GM12878 (cell line): Measurements from ENCODE around the gene PDE11A. TPM values are rescaled to one million over a fixed set of nuclear protein-coding genes. Genes with fewer than 3 reads are reported as not detected.

ENCODE experiments used
- ATAC-seq: fragments of 200-7000 bp; cut with Tn5 transposase; 3 replicates; pipeline ENCODE4 v1.9.1; 2020; ENCODE audit warnings: mild to moderate bottlenecking, moderate library complexity
- BruUV-seq: library from RNA; stranded (reverse); fragments of 400-500 nt; replicated peaks from 2 replicates; lab custom pipeline; 2021; lab: Mats Ljungman, UMichigan
- CTCF ChIA-PET: fragments of 300-600 bp; sonication (Branson Sonifier 250); formaldehyde crosslinking; extraction: SDS; loops from one replicate; lab custom pipeline; 2021; ENCODE audit warnings: inconsistent platforms; lab: Yijun Ruan, JAX
- POLR2A ChIA-PET: fragments of 350-600 bp; formaldehyde crosslinking; extraction: SDS; loops from one replicate; lab custom pipeline; 2021; ENCODE audit warnings: inconsistent platforms; lab: Charles Lee
- RAD21 ChIA-PET: fragments of 300-600 bp; sonication (Branson Sonifier 250); formaldehyde crosslinking; loops from one replicate; lab custom pipeline; 2023; ENCODE audit warnings: antibody characterized with exemption; ENCODE audit not compliant: unreplicated experiment; lab: Charles Lee
- SMC1A ChIA-PET: fragments of 300-600 bp; sonication (Branson Sonifier 250); formaldehyde crosslinking; loops from one replicate; lab custom pipeline; 2023; ENCODE audit not compliant: unreplicated experiment, uncharacterized antibody; lab: Charles Lee
- DNase-seq: peaks from one replicate; pipeline ENCODE4 v3.0.0-alpha.2; 2011; ENCODE audit warnings: low read depth, low spot score
- FAIRE-seq: peaks from 3 replicates; lab custom pipeline; 2011; peaks lifted over from hg19 to GRCh38; lab: Jason Lieb, UNC
- H2AFZ ChIP-seq: 2 replicates; pipeline ENCODE4 v1.6.0; 2011; ENCODE audit warnings: low read depth, low read length, control low read depth; ENCODE audit not compliant: control insufficient read depth
- H3K27ac ChIP-seq: 2 replicates; pipeline ENCODE4 v1.5.1; 2011; ENCODE audit warnings: control low read depth; ENCODE audit not compliant: control insufficient read depth, insufficient read depth
- H3K27me3 ChIP-seq, 2 experiments: replicated peaks in 1 of 2; 2 replicates each; pipeline versions ENCODE4 v1.6.0 to v1.6.1; 2011; ENCODE audit warnings: low read length in 1 of 2; ENCODE audit not compliant: control insufficient read depth in 2 of 2, insufficient read depth in 2 of 2
- H3K36me3 ChIP-seq, 2 experiments: 2 replicates each; pipeline ENCODE4 v1.5.1; 2011; ENCODE audit warnings: low read length in 1 of 2; ENCODE audit not compliant: control insufficient read depth in 2 of 2, insufficient read depth in 2 of 2
- H3K4me1 ChIP-seq: 2 replicates; pipeline ENCODE4 v1.6.1; 2011; ENCODE audit warnings: mild to moderate bottlenecking, low read length, moderate library complexity, mixed read lengths; ENCODE audit not compliant: control insufficient read depth, insufficient read depth
- H3K4me2 ChIP-seq: 2 replicates; pipeline ENCODE4 v1.6.0; 2011; ENCODE audit warnings: control low read depth; ENCODE audit not compliant: control insufficient read depth, insufficient read depth
- H3K4me3 ChIP-seq: fragments of 200-600 bp; sonication (generic); 2 replicates; pipeline ENCODE4 v1.5.1; 2016
- H3K79me2 ChIP-seq: 2 replicates; pipeline ENCODE4 v1.6.0; 2011; ENCODE audit warnings: low read length; ENCODE audit not compliant: control insufficient read depth, insufficient read depth
- H3K9ac ChIP-seq: 2 replicates; pipeline ENCODE4 v1.8.0; 2011; ENCODE audit warnings: low read length, control low read depth, mixed read lengths; ENCODE audit not compliant: control insufficient read depth, insufficient read depth
- H3K9me3 ChIP-seq: replicated peaks from 3 replicates; pipeline ENCODE4 v1.5.1; 2011; ENCODE audit warnings: mild to moderate bottlenecking, low read length; ENCODE audit not compliant: control insufficient read depth, insufficient read depth
- H4K20me1 ChIP-seq: 2 replicates; pipeline ENCODE4 v1.6.0; 2011; ENCODE audit not compliant: control insufficient read depth, insufficient read depth
- BHLHE40 ChIP-seq, 2 experiments: fragments of 450-650 bp in 1 of 2; IDR thresholded peaks; 2 replicates each; pipeline ENCODE4 v1.6.1; 2011 to 2017; ENCODE audit warnings: low read depth in 2 of 2, borderline replicate concordance in 1 of 2, improper control_type of control experiment in 1 of 2, low read length in 1 of 2, mild to moderate bottlenecking in 1 of 2
- CHD1 ChIP-seq: IDR thresholded peaks from 2 replicates; pipeline ENCODE4 v1.6.1; 2012; ENCODE audit warnings: low read depth, low read length, improper control_type of control experiment
- CHD2 ChIP-seq: IDR thresholded peaks from 2 replicates; pipeline ENCODE4 v1.6.1; 2011; ENCODE audit warnings: low read depth, low read length, improper control_type of control experiment, borderline replicate concordance
- CREM ChIP-seq: IDR thresholded peaks from 2 replicates; pipeline ENCODE4 v1.6.1; 2014; ENCODE audit warnings: antibody characterized with exemption, low read depth
- EGR1 ChIP-seq, 2 experiments: IDR thresholded peaks; 1 replicate in 1 of 2; 2 replicates in 1 of 2; pipeline ENCODE4 v1.6.1; 2011 to 2012; ENCODE audit warnings: low read depth in 2 of 2, low read length in 2 of 2, borderline replicate concordance in 1 of 2, mild to moderate bottlenecking in 1 of 2, moderate library complexity in 1 of 2
- GATAD2B ChIP-seq: fragments of 450-650 bp; conservative IDR thresholded peaks from 2 replicates; pipeline ENCODE4 v1.6.1; 2017; ENCODE audit warnings: low read depth, mild to moderate bottlenecking, moderate library complexity
- HCFC1 ChIP-seq: fragments of 150-350 bp; IDR thresholded peaks from 2 replicates; pipeline ENCODE4 v1.6.1; 2014; ENCODE audit warnings: low read length
- HDAC6 ChIP-seq: fragments of 200-600 bp; sonication (generic); IDR thresholded peaks from one replicate; pipeline ENCODE4 v1.8.0; 2017; ENCODE audit warnings: antibody characterized with exemption; ENCODE audit not compliant: unreplicated experiment
- NR2C2 ChIP-seq: IDR thresholded peaks from 2 replicates; pipeline ENCODE4 v1.6.1; 2011; ENCODE audit warnings: borderline replicate concordance, low read depth; ENCODE audit not compliant: control insufficient read depth, insufficient read length
- RBBP5 ChIP-seq: fragments of 200-600 bp; sonication (generic); conservative IDR thresholded peaks from 2 replicates; pipeline ENCODE4 v1.6.1; 2016
- ZNF622 ChIP-seq: fragments of 450-650 bp; IDR thresholded peaks from 2 replicates; pipeline ENCODE4 v1.6.1; 2017; ENCODE audit warnings: mild to moderate bottlenecking, inconsistent platforms
- WGBS: methylation state at CpG from one replicate; pipeline ENCODE4 v1.1.6; 2016; ENCODE audit warnings: low lambda C conversion rate; ENCODE audit not compliant: insufficient replicate concordance, insufficient coverage; ENCODE audit errors: missing lambda C conversion rate; 5-methylcytosine and 5-hydroxymethylcytosine counted together
- in situ Hi-C: fragments of 300-500 bp; cut with MboI; formaldehyde crosslinking; loops from 9 replicates; pipeline ENCODE4 v1.14.3; 2018; ENCODE audit warnings: mixed read lengths
- intact Hi-C: fragments of 100-400 bp; cut with micrococcal nuclease; formaldehyde crosslinking; loops from one replicate; pipeline ENCODE4 v1.14.2; 2022; ENCODE audit not compliant: unreplicated experiment
- polyA plus RNA-seq, 11 experiments: library from polyadenylated mRNA; depleted of rRNA in 4 of 11; unstranded in 6 of 11; stranded (reverse) in 5 of 11; fragments of >200 nt; fragmentation: Nextera tagmentation in 4 of 11; fragmentation: Illumina TruSeq in 1 of 11; extraction: Ambion mirVana in 4 of 11; extraction: Trizol in 1 of 11; gene quantifications; 1 replicate in 1 of 11; 2 replicates in 10 of 11; pipeline versions ENCODE4 v1.2.1 to v1.2.3, GENCODE V29; 2011 to 2016; ENCODE audit warnings: inconsistent platforms in 2 of 11, missing spikeins in 2 of 11, low read depth in 1 of 11
- total RNA-seq, 4 experiments: library from RNA; depleted of rRNA in 3 of 4; stranded (reverse); fragments of >200 nt in 3 of 4; fragmentation: Illumina TruSeq in 1 of 4; extraction: Trizol in 1 of 4; gene quantifications; 2 replicates each; pipeline versions ENCODE4 v1.2.1 to v1.2.3, GENCODE V29; 2013 to 2021

PDE11A gene
- total and polyA plus RNA-seq, 10 of the 15 experiments (the other 5 are each of a cell fraction or from before 2014, with no cell fraction given): 0.01 to 0.17 (median 0.06) TPM; not detected in 5

GRCh38 chr2:178110681-178111080, 38.1 kb upstream of the PDE11A start:
- FAIRE-seq: no peak
- CTCF ChIA-PET: interaction anchor here (0.6 to 5.3 kb wide), 17 partner anchors 9 to 379 kb away, joined by 3 to 101 read pairs (median 4); no protein-coding TSS in a partner anchor
- peaks cover 17% of the 10 kb centered on the region for H3K79me2 ChIP-seq
- H3K4me2 ChIP-seq: no peak overlapping the region
- POLR2A ChIA-PET: no interaction called here
- no peaks in the 10 kb centered on the region for H4K20me1 ChIP-seq
- RAD21 ChIA-PET: interaction anchor here (0.9 to 2.5 kb wide), 5 partner anchors 168 to 308 kb away, joined by 4 to 18 read pairs (median 5); no protein-coding TSS in a partner anchor
- H3K36me3 ChIP-seq: no peaks in the 10 kb centered on the region
- no peaks in the 10 kb centered on the region; a peak in 1 of 4 replicates for H3K27me3 ChIP-seq
- no peak for ATAC-seq
- DNase-seq: no peak
- no peak overlapping the region for H3K27ac ChIP-seq
- TF ChIP-seq NR2C2: no peak
- no peak for TF ChIP-seq RBBP5
- no peak for TF ChIP-seq EGR1 (IDR thresholded peaks at IDR 0.05; ENCODE audit: borderline replicate concordance in 1 of 2, low read depth in 2 of 2, low read length in 2 of 2)
- no peak for TF ChIP-seq HCFC1
- TF ChIP-seq HDAC6: no peak
- no peak for TF ChIP-seq CREM
- no peak for TF ChIP-seq ZNF622
- no peak for TF ChIP-seq GATAD2B
- no peak for TF ChIP-seq CHD2
- no peak for TF ChIP-seq CHD1
- TF ChIP-seq BHLHE40 (IDR thresholded peaks at IDR 0.05; ENCODE audit: borderline replicate concordance in 1 of 2, low read depth in 2 of 2, low read length in 1 of 2): no peak
- 46% methylated on average over 4 of the region's 4 CpGs for WGBS
- H3K4me3 ChIP-seq: no peak overlapping the region
- SMC1A ChIA-PET: interaction anchor here (0.6 to 4.6 kb wide), 8 partner anchors 21 to 308 kb away, joined by 3 to 29 read pairs (median 4); no protein-coding TSS in a partner anchor
- BruUV-seq: no TSS peak
- intact Hi-C loops: loop anchor here (5.0 kb wide), 2 partner anchors 287 to 412 kb away; no protein-coding TSS in a partner anchor
- in situ Hi-C loops: loop anchor here (5.0 kb wide), 2 partner anchors 172 to 307 kb away; no protein-coding TSS in a partner anchor
- H3K9me3 ChIP-seq: no peaks in the 10 kb centered on the region
- H3K9ac ChIP-seq: no peak overlapping the region
- H3K4me1 ChIP-seq: peaks cover 12% of the 10 kb centered on the region
- no peak overlapping the region for H2AFZ ChIP-seq
